HL-60/S4 treated with phorbol 12-myristate 13-acetate at 8.2 ng/mL for 4 days and 3 days (cell line): ENCODE results near the gene SPEF1.
"Not testable (repeated sequence)": the region's sequence is repeated elsewhere in the genome, so short reads cannot be mapped to it uniquely, and the experiment has no call there.

ENCODE experiments used
- in situ Hi-C: fragments of 300-500 bp; cut with MboI; formaldehyde crosslinking; loops from 2 replicates; pipeline ENCODE4 v1.15.0; 2022; ENCODE audit warnings: low sequenced_read_pairs

The SPEF1 gene, protein sequence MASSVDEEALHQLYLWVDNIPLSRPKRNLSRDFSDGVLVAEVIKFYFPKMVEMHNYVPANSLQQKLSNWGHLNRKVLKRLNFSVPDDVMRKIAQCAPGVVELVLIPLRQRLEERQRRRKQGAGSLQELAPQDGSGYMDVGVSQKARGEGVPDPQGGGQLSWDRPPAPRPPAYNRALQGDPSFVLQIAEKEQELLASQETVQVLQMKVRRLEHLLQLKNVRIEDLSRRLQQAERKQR

DNA sequence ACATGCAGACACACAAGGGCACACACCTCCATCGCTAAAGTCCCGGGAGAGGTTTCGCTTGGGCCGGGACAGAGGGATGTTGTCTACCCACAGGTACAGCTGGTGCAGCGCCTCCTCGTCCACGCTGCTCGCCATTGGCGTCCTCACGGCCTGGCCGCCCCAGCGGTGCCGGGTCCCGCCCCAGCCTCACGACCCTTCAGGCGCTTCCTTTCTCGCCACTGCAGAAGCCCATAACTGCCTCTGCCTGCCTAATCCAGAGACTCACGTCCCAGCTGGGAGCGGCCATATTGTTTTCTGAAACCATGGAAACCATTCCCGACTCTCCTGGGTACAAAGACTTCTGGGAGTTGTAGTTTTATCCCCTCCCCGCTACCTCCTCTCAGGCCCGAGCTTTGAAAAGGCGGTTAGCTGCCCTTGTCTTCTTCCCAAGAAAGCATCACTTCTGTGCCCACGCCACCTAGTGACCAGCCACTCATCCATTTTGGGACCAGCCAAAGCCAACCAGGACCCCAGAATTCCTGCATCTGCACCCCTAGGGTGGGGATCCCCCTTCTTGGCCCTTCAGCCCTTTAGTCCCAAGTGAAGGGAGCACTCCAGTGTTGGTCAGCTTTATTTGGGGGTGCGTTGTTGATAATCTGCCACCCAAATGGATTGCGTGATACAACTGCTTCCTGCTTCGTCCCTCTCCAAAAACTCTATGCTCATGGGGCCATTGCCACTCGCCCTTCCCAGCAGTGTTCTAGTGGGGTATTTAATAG lies at the start of gene SPEF1:
Gene SPEF1, minus strand, starts transcription at position 296 of the 758 bp plus-strand sequence. Its CDS starts 161 bp downstream, at position 135.
- in situ Hi-C loops: no loop called here

DNA sequence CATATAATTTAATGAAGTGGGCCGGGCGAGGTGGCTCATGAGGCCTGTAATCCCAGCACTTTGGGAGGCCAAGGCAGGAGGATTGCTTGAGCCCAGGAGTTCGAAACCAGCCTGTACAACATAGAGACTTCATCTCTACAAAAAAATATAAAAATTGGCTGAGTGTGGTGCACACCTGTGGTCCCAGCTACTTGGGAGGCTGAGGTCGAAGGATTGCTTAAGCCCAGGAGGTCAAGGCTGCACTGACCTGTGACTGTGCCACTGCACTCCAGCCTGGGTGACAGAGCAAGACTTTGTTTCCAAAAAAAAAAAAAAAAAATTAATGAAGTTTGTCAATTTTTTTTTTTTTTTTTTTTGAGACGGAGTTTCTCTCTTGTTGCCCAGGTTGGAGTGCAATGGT lies 48.6 kb upstream of the SPEF1 start:
- in situ Hi-C loops: not testable (repeated sequence)

DNA sequence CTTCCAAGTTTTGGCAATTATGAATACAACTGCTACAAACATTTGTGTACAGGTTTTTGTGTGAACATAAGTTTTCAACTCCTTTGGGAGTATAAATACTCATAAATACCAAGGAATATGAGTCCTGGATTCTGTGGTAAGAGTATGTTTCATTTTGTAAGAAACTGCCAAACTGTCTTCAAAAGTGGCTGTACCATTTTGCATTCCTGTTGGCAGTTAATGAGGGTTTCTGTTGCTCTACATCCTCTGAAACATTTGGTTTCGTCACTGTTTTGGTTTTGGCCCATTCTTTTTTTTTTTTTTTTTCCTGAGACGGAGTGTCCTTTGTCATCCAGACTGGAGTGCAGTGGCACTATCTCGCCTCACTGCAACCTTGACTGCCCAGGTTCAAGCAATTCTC lies 47.5 kb upstream of the SPEF1 start:
- in situ Hi-C loops: no loop called here

DNA sequence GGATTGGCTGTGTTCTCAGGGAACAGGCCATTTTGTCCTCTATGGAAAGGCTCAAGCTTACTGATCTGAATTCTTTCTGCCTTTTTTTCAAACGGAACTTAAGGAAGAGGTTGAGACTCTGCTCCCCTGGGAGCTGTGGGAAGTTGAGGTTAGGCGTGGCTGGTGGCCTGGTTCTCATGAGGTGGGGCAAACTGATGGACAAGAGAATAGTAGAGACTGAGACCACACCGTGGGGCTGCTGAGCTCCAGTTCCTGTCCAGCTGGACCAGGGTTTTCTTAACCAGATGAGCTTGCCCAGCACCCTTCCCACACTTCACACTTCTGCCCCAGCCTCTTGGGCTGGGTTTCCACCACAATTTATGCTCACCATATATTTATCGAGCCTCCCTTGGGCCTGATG lies 45.2 kb upstream of the SPEF1 start:
- in situ Hi-C loops: no loop called here

DNA sequence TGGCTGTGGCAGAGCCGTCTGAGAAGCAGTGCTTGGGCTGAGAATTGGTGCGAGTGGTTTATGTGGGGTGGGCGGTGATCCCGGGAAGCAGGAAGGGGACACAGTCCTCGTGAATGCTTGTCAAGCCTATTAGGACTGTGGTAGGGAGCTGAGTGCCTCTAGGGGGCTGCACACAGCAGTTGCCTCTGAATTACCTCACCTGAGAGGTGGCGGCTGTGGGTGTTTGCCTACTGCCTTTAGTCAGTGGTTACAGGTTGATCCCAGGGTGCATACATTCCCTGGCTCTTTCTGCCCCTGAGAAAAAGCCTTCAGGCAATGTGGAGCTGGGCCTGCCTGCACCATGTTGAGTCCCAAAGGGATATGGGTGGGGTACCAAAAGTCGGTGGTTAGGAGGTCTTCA lies 44.3 kb upstream of the SPEF1 start:
- in situ Hi-C loops: no loop called here

DNA sequence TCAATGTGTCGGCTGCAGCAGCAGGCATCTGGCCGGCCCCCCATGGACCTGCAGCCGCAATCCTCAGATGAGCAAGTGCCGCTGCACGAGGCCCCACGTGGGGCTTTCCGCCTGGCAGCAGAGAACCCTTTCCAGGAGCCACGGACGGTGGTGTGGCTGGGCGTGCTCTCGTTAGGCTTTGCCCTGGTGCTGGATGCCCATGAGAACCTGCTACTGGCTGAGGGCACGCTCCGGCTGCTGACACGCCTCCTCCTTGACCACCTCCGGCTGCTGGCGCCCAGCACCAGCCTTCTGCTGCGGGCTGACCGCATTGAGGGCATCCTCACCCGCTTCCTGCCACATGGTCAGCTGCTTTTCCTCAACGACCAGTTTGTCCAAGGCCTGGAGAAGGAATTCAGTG lies 42.6 kb upstream of the SPEF1 start:
- in situ Hi-C loops: no loop called here

DNA sequence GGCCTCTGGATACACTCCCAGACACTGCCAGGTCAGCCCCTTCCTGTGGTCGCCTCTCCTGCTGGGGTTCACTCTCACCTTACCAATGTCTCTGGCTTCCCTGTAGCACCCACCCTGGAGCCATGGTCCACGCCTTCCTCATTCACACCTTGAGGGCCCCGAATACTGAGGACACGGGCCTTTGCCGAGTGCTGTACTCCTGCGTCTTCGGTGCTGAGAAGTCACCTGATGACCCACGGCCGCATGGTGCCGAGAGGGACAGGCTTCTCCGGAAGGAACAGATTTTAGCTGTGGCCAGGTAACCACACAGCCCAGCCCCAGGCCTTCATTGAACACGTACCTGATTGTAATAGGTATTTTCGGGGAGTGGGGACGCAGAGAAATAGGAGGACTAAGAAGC lies 40.7 kb upstream of the SPEF1 start:
- in situ Hi-C loops: no loop called here

DNA sequence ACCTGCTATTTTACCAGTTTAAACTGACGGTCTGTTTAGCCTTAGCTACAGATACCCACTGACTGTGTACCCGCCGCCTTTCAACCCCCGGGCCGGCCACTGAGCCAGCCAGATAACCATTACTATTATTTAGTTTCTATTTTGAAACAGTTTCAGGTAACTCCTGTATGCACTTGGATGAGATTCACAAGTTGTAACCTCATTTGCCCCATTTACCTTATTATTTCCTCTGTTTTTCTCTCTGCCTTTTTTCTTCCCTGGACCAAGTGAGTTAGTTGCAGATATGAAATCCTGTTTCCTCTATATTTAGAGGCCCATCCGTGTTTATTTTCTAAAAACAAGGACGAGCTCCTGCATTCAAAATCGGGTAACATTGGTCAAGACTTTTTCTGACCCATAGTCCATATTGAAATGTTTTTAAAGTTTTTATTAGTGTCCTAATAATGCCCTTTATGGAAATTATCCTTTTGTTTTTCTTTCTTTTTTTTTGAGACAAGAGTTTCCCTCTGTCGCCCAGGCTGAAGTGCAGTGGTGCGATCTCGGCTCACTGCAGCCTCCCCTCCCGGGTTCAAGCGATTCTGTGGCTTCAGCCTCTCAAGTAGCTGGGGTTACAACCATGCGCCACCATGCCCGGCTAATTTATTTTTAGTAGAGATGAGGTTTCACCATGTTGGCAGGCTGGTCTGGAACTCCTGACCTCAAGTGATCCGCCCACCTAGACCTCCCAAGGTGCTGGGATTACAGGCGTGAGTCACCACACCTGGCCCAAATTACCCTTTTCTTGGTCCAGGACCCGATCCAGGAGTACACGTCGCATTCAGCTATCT lies 39.9 kb upstream of the SPEF1 start:
- in situ Hi-C loops: no loop called here

DNA sequence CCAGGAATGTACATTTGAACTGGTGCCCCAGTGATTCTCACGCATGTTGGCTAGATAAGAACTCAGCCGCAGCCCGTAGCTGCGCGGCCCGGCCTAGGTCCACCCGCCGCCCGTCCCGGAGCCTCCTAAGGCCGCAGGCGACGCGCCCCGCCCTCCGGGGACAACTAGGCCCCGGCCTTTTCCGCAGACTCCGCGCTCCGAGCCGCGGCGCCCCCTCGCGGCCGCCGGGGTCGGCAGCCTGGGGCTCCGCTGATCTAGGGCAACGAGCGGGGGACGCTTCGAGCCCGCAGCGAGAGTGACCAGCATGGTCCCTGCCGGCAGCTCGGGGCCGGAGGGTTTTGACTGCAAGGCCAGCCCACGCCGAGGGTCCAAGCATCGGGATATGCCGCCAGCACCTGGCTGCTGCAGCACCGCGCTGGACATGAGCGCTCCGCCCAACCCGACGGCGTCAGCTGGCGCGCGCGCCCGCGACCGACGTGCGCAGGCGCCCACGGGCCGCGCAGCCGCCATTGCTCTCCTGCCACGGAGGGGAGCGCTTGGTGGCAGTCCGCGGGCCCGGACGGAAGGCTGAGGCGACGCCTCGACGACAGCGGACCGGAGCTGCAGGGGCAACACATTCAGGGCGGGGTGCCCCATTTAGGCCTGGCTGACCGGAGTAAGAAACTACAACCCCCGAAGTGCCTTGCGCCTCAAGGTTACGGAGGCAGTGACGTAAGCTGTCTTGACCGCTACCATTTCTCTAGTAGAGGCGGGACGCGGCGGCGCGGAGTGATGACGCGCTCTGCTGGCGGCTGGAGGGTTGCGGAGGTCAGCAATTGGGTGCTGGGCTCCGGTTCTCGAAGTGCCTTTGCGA lies 39.0 kb upstream of the SPEF1 start, which contains the start of gene AP5S1:
Gene AP5S1, plus strand, starts transcription at position 500 of the 853 bp plus-strand sequence. CDS start 1,571 bp downstream, outside the sequence.
- in situ Hi-C loops: no loop called here

DNA sequence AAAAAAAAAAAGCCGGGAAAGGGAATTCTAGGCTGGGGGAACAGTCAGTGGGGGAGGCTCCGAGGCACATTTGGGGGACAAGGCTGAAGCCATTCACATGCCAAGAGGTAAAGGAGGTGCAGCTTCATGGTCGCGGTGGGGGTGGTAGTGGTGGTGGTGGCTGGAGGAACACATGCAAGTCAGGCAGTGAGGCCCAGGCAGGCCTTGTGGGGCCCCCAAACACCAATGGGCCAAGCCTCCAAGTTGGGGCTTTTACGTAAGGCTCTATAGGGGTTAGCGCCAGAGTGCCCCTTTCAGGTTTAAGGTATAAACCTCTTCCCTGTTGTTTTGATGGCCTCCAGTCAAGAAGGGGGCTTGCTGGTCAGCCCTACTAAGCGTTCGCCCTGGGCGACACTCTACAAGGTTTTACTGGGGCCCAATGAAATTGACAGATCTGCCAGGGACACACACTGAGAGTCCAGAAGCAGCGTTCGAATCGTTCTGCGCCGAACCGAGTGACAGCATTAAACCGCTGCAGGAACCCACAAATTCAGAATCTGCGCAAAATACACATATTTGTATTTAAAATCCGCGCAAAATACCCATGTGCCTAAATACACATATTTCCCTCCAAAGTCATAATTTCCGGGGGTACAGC lies 38.3 kb upstream of the SPEF1 start:
- in situ Hi-C loops: no loop called here

DNA sequence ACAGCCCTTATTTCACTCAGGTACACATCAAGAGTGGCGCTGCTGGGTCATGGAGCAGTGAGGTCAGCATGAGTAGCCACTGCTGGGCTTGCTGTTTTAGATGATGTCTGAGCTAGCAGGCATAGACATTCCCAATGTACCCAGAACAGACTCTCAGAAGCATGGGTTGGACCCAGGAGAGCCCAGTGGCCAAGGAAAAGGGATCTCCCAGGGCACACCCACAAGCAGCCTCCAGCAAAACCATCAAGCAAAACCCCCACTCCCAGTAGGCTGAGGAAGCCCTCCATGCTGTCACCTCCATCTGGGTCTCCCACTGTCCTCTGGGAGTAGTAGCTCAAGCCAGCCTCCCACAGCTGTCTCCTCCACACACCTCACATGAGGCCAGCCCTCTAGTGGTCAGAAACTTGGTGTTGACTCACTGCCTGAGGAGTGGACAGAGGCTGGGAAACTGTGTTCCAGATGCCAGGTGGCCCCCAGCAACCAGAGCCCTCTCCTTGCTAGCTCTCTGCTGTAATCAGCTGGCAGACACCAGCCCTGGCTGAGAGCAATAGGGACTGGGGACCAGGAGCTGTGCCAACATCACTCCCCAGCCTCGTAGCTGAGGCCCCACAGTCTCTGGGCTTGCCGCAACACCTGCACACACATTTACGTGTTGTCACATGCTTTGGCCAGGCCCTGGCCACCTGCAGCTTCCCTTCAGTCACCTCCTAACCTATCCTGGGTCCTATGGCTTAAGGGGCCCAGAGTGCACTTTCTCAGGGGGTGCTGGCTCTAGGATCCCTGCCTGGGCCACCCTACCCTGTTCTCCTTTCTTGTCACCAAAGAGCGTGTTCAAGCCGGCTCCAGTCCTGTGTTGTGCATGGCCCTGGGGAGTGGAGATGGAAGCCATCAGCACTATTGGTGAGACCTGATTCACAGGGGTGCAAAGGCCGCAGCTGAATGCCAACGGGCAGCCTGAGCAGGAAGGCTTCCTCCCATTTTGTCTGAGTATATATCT lies 37.2 kb upstream of the SPEF1 start:
- in situ Hi-C loops: no loop called here

DNA sequence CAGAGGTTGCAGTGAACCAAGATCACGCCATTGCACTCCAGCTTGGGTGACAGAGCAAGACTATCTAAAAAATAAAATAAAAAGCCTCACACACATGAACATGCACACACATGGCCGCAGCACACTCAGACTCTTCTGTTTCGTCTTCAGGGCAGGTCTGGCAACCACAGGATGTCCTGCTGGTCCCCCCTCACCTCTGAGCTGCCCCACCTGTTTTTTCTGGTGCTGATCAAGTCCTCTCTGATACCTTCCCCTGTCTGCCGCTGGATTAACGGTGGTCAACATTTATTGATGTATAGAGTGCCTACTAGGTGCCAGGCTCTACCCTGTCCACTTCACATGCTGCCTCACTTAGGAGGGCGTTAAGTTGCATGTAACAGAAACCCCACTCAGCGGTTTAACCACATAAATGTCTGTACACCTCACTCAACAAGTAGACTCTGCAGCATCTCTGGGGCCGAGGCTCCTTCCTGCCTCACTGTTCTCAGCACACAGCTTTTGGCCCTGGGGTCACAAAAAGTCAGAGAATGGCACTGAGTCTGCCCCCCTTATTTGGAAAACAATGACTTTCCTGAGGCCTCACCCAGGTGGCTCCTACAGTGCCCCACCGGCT lies 34.6 kb upstream of the SPEF1 start:
- in situ Hi-C loops: no loop called here

DNA sequence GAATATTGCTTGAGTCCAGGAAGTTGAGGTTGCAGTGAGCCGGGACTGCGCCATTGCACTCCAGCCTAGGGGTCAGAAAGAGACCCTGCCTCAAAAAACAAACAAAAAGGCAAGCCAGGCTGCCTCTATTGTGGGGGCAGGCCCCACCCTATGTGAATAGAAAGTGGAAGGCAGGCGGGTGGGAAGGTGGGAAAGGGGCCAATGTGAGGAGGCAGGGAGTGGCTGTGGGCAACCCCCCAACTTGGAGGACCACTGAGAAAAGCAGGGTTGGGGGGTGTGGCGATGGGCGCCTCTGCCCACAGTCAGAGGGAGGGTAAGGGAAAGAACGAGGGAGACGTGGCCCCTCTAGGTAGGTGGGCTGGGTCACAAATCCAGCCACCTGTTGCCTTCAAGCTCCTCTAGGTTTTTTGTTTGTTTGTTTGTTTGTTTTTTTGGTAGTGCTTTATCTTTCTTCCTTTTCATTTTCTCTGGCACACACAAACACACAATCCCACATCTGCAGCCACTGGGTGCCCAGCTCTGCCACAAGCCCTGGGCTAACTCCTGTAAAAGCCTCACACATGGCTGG lies 33.8 kb upstream of the SPEF1 start:
- in situ Hi-C loops: no loop called here

DNA sequence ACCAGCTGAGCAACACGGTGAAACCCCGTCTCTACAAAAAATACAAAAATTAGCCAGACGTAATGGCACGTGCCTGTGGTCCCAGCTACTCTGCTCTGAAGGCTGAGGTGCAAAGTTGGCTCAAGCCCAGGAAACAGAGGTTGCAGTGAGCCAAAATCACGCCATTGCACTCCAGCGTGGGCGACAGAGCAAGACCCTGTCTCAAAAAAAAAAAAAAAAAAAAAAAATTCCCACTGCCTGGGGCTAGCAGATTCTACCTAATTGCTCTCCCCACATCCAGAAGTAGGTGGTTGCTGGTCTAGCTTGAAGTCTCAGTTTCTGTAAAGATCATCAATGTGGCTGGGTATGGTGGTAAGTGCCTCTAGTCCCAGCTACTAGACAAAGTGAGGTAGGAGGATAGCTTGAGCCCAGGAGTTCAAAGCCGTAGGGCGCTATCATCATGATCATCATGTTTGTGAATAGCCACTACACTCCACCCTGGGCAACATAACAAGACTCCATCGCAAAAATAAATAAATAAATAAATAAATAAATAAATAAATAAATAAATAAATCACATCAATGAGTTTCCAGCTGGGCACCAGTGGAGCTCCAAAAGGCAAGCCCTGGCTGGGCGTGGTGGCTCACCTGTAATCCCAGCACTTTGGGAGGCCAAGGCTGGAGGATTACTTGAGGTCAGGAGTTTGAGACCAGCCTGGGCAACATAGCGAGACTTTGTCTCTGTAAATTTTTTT lies 32.8 kb upstream of the SPEF1 start:
- in situ Hi-C loops: no loop called here

DNA sequence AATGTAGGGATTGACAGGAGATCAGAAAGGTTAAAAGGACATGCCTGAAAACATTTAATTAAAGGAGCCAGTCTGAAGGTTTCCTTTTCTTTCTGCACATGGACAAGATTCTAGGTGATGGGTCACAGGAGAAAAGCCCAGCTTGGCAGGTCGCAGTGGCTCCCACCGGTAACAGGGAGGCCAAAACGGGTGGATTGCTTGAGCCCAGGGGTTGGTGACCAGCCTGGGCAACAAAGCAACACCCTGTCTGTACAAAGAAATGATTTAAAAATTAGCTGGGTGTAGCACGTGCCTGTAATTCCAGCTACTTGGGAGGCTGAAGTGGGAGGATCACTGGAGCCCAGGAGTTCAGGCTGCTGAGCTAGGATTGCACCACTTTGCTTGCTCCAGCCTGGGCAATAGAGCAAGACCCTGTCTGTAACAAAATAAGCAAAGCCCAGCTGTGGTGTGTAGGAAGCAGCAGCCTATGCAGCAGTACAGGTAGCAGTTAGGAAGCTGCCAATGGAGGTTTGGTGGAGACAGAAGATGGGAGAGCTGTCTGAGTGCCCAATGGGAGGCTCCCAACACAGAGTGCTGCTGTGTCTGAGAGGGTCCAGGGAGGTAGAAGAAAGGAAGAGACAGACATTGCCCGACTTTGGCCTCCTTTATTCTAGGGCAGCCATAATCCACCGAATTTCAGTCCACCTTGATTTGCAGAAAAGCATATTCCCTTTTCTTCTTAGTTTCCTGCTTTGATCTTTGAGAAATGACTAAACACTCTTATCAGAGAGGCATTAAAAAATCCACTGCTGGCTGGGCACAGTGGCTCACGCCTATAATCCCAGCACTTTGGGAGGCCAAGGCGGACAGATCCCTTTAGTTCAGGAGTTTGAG lies 32.0 kb upstream of the SPEF1 start:
- in situ Hi-C loops: no loop called here

DNA sequence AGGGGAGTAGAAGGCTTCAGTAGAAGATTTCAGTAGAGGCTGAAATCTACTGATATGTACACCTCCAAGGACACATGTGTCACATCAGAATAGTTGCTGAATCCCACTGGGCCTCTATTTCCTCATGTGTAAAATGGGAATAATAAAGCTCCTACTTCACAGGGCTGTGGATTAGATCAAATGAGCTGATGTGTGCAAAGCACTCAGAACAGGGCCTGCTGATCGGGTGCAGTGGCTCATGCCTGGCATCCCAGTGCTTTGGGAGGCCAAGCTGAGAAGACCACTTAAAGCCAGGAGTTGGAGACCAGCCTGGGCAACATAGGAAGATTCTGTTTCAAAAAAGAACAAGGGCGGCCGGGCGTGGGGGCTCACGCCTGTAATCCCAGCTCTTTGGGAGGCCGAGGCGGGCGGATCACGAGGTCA lies 31.0 kb upstream of the SPEF1 start:
- in situ Hi-C loops: no loop called here
